ENCODE results near the gene HOXA3.

Gene HOXA3

DNA sequence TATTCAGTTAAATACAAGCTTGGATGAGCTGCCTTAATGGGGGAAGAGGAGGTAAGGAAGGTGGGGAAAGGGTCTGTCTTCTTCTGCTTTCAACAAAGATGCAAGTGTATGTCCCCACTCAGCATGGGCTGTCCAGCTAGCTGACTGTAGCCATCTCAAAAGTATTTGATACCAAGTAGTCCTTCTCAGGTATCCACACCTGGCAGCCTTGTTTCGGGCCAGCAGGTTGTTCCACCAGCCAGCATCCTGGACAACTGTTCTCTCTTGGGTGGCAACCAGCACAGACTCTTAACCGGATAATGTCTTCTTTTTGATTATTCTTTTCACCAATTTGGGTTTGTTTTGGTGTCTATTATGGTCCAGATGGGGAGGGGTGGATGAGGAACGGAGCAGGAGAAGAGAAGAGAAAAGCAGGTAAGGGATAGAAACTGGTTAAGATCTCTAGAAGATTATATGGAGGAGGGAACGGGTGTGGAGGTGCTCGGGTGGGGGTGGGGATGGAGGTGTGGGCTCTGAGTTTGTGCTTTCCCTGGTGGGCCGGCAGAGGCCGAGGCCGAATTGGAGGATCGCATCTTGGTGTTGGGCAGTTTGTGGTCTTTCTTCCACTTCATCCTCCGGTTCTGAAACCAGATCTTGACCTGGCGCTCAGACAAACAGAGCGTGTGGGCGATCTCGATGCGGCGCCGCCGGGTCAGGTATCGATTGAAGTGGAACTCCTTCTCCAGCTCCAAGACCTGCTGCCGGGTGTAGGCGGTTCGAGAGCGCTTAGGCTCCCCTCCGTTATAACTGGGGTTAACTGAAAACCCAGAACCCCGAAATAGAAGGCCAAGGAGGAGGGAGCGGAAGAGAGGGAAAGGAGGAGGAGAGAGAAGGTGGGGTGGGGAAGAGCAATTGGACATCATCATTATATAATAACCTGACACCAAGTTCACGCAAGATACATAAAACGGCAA, 23.3 kb downstream of the HOXA3 start:
- WGBS (ENCODE audit: extremely low coverage, insufficient coverage, low lambda C conversion rate) = no CpG with 5 or more reads among the region's 28 CpGs
- H3K4ac ChIP-seq (ENCODE audit: low read depth, low read length) = no peak overlapping the region
- no peak overlapping the region for H3K9ac ChIP-seq (ENCODE audit: low read length)
- no peak overlapping the region for H2BK15ac ChIP-seq (replicated peaks; ENCODE audit: low read depth)
- H2BK5ac ChIP-seq (ENCODE audit: low read length) = no peak overlapping the region
- no peak overlapping the region for H3K18ac ChIP-seq (ENCODE audit: low read length)
- peaks cover 90% of the 10 kb centered on the region for H3K27me3 ChIP-seq (ENCODE audit: insufficient read depth, low read length, poor library complexity)
- no peaks in the 10 kb centered on the region for H3K36me3 ChIP-seq (ENCODE audit: control insufficient read depth, insufficient read depth, low read length)
- no peak overlapping the region for H3K4me2 ChIP-seq (ENCODE audit: low read length)
- H3K4me1 ChIP-seq (ENCODE audit: control insufficient read depth, low read depth, low read length) = no peaks in the 10 kb centered on the region
- no peak overlapping the region for H3K4me3 ChIP-seq (ENCODE audit: low read length)
- no peaks in the 10 kb centered on the region for H3K79me1 ChIP-seq (ENCODE audit: low read length)
- no peaks in the 10 kb centered on the region for H3K79me2 ChIP-seq (ENCODE audit: control insufficient read depth, insufficient read depth, low read length)
- H4K5ac ChIP-seq (ENCODE audit: low read length) = no peak overlapping the region
- no peak overlapping the region for H3K23ac ChIP-seq (ENCODE audit: low read length)
- H3K27ac ChIP-seq (ENCODE audit: low read depth, low read length) = no peak overlapping the region
- no peak overlapping the region for H2AK5ac ChIP-seq (ENCODE audit: low read length)
- no peak for DNase-seq
- H4K8ac ChIP-seq (ENCODE audit: low read depth, low read length) = no peak overlapping the region
- no peak overlapping the region for H2BK120ac ChIP-seq (ENCODE audit: low read depth, low read length)
- no peak overlapping the region for H3K56ac ChIP-seq (ENCODE audit: low read length)

DNA sequence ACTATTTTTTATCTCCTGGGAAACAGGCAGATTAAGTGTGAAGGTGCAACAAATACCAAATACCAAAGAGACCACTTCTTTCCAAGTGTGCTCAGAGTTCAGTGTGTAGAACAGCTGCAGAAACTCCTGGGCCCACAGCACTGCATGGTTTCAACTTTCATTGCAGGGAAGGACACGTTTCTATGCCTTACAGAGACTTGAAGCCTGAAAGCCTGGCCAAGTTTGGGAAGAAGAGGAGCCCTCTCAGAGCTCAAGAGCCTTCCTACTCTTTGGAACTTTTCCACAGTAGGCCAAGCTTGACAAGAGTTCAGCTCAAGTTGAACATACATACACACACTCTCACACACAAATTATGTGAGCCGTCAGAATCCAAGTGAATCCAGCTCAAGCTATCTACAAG, 24.3 kb downstream of the HOXA3 start:
- Histone ChIP-seq H4K8ac (ENCODE audit: low read depth, low read length) (no peak overlapping the region), H3K4me1 (ENCODE audit: control insufficient read depth, low read depth, low read length) (no peaks in the 10 kb centered on the region), H3K4ac (ENCODE audit: low read depth, low read length) (no peak overlapping the region), H3K4me3 (ENCODE audit: low read length) (no peak overlapping the region), H3K79me1 (ENCODE audit: low read length) (no peaks in the 10 kb centered on the region), H2AK5ac (ENCODE audit: low read length) (no peak overlapping the region), H3K23ac (ENCODE audit: low read length) (no peak overlapping the region), H3K36me3 (ENCODE audit: control insufficient read depth, insufficient read depth, low read length) (no peaks in the 10 kb centered on the region), H3K27ac (ENCODE audit: low read depth, low read length) (no peak overlapping the region), H2BK120ac (ENCODE audit: low read depth, low read length) (no peak overlapping the region), H2BK15ac (replicated peaks; ENCODE audit: low read depth) (no peak overlapping the region), H4K5ac (ENCODE audit: low read length) (no peak overlapping the region), H3K27me3 (ENCODE audit: insufficient read depth, low read length, poor library complexity) (peaks cover 90% of the 10 kb centered on the region), H3K56ac (ENCODE audit: low read length) (no peak overlapping the region), H3K18ac (ENCODE audit: low read length) (no peak overlapping the region), H3K9ac (ENCODE audit: low read length) (no peak overlapping the region), H2BK5ac (ENCODE audit: low read length) (no peak overlapping the region), H3K4me2 (ENCODE audit: low read length) (no peak overlapping the region), H3K79me2 (ENCODE audit: control insufficient read depth, insufficient read depth, low read length) (no peaks in the 10 kb centered on the region)
- no peak for DNase-seq
- WGBS (ENCODE audit: extremely low coverage, insufficient coverage, low lambda C conversion rate) = no CpG with 5 or more reads among the region's 2 CpGs

DNA sequence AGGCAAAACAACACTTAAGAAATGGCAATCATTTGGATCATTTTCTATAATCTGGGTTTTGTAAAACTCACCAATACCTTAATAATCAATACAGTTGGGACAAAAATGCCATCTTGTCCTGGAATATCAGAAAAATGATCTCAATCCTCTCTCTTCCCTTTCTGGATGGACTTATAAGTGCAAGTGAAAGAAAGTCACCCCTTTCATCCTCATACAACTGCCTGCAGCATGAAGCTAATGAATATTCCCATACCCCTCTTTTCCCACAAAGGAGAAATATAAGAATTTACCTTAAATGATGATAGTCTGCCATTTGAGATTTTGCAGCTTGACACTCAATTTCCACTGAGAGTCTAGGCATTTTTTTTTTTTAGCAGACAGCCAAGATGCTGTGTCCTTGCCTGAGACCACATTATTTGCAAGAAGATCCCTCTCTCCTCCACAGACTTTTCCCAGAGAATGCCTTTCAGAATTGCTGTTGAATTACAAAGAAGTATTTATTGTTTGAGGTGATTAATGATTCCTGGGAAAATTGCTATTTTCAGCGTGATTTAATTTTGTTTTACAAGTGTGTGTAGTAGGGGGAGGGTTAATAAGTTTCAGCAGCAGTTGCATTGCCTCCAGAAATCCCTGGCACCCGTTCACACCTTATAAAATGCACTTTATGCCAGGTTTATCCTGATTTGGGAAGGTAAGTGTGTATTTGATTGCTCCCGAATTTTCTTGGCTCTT, 25.6 kb downstream of the HOXA3 start:
- no peak overlapping the region for H3K9ac ChIP-seq (ENCODE audit: low read length)
- H3K18ac ChIP-seq (ENCODE audit: low read length) = no peak overlapping the region
- H3K79me2 ChIP-seq (ENCODE audit: control insufficient read depth, insufficient read depth, low read length) = no peaks in the 10 kb centered on the region
- peaks cover 94% of the 10 kb centered on the region for H3K27me3 ChIP-seq (ENCODE audit: insufficient read depth, low read length, poor library complexity)
- no peak overlapping the region for H4K8ac ChIP-seq (ENCODE audit: low read depth, low read length)
- H3K4me3 ChIP-seq (ENCODE audit: low read length) = no peak overlapping the region
- 100% methylated on average over 1 of the region's 3 CpGs for WGBS (ENCODE audit: extremely low coverage, insufficient coverage, low lambda C conversion rate)
- DNase-seq = no peak
- no peaks in the 10 kb centered on the region for H3K36me3 ChIP-seq (ENCODE audit: control insufficient read depth, insufficient read depth, low read length)
- no peak overlapping the region for H3K4ac ChIP-seq (ENCODE audit: low read depth, low read length)
- no peak overlapping the region for H2BK5ac ChIP-seq (ENCODE audit: low read length)
- H3K27ac ChIP-seq (ENCODE audit: low read depth, low read length) = no peak overlapping the region
- no peak overlapping the region for H4K5ac ChIP-seq (ENCODE audit: low read length)
- H3K23ac ChIP-seq (ENCODE audit: low read length) = no peak overlapping the region
- no peak overlapping the region for H2AK5ac ChIP-seq (ENCODE audit: low read length)
- H3K4me2 ChIP-seq (ENCODE audit: low read length) = no peak overlapping the region
- no peaks in the 10 kb centered on the region for H3K79me1 ChIP-seq (ENCODE audit: low read length)
- no peak overlapping the region for H2BK120ac ChIP-seq (ENCODE audit: low read depth, low read length)
- no peaks in the 10 kb centered on the region for H3K4me1 ChIP-seq (ENCODE audit: control insufficient read depth, low read depth, low read length)
- no peak overlapping the region for H3K56ac ChIP-seq (ENCODE audit: low read length)
- H2BK15ac ChIP-seq (replicated peaks; ENCODE audit: low read depth) = no peak overlapping the region

DNA sequence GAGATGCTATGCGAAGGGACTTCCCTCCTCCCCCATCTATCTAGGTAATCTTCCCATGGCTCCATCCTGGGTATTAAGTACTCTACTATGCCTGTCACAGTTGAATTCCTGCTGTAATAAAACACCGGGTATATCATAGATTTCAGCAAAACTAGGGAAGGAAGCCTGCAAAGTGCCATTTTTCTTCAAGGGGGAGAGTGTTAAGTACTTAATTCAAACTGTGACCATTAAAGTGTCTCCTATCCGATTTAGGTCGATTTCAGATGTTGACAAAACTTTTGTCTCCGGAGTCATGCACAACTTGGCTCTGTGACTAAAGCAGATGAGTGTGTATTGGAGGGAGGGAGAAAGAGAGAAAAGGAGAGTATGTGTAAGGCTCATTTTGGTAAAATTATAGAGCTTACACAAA, 26.4 kb downstream of the HOXA3 start:
- Histone ChIP-seq H3K9ac (ENCODE audit: low read length) (no peak overlapping the region), H3K27ac (ENCODE audit: low read depth, low read length) (no peak overlapping the region), H3K4me1 (ENCODE audit: control insufficient read depth, low read depth, low read length) (no peaks in the 10 kb centered on the region), H2BK15ac (replicated peaks; ENCODE audit: low read depth) (no peak overlapping the region), H3K79me1 (ENCODE audit: low read length) (no peaks in the 10 kb centered on the region), H3K27me3 (ENCODE audit: insufficient read depth, low read length, poor library complexity) (peaks cover 94% of the 10 kb centered on the region), H3K4ac (ENCODE audit: low read depth, low read length) (no peak overlapping the region), H4K8ac (ENCODE audit: low read depth, low read length) (no peak overlapping the region), H2BK5ac (ENCODE audit: low read length) (no peak overlapping the region), H3K56ac (ENCODE audit: low read length) (no peak overlapping the region), H2AK5ac (ENCODE audit: low read length) (no peak overlapping the region), H3K79me2 (ENCODE audit: control insufficient read depth, insufficient read depth, low read length) (no peaks in the 10 kb centered on the region), H2BK120ac (ENCODE audit: low read depth, low read length) (no peak overlapping the region), H3K4me3 (ENCODE audit: low read length) (no peak overlapping the region), H3K18ac (ENCODE audit: low read length) (no peak overlapping the region), H3K36me3 (ENCODE audit: control insufficient read depth, insufficient read depth, low read length) (no peaks in the 10 kb centered on the region), H3K23ac (ENCODE audit: low read length) (no peak overlapping the region), H4K5ac (ENCODE audit: low read length) (no peak overlapping the region), H3K4me2 (ENCODE audit: low read length) (no peak overlapping the region)
- whole genome bisulfite sequencing (ENCODE audit: extremely low coverage, insufficient coverage, low lambda C conversion rate) = no CpG with 5 or more reads among the region's 5 CpGs
- DNase-seq = no peak

DNA sequence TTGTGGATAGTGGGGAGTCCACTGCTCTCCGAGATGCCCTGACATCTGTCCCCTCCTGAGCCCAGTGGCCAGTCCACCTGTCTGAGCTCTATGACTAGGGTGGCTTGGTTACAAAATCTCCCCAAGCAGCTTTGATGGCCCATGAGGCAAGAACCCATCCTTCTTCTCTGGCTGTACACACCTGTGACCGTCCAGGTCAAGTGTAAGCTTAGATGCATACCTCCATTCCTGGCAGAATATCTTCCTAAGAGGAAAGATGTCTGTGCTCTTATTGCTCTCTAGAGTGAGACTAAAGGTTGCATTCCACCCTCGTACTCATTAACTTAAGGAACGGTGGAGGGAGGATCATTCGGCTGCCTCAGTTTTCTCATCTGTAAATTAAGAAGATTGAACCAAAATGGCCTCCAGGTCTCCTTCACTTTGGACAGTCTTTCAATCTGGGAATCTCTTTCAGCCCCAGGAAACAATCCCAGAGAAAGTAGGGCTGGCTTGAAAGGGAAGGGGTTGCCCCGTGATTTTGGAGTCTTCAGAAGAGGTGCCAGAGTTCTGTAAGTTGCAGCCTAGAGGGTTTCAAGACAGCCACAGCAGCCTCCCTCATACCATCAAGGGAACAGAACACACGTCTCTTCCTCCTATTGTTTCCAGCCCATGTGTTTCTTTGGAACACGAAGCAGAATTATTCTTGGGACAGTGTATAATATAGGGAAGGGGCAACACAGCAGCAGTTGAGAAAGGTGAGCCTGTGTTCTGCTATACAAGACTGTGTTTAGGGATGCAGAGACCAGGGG, 27.3 kb downstream of the HOXA3 start:
- peaks cover 97% of the 10 kb centered on the region for H3K27me3 ChIP-seq (ENCODE audit: insufficient read depth, low read length, poor library complexity)
- no peak overlapping the region for H3K4me2 ChIP-seq (ENCODE audit: low read length)
- no peaks in the 10 kb centered on the region for H3K4me1 ChIP-seq (ENCODE audit: control insufficient read depth, low read depth, low read length)
- no peaks in the 10 kb centered on the region for H3K79me2 ChIP-seq (ENCODE audit: control insufficient read depth, insufficient read depth, low read length)
- no peaks in the 10 kb centered on the region for H3K36me3 ChIP-seq (ENCODE audit: control insufficient read depth, insufficient read depth, low read length)
- no peak overlapping the region for H3K4ac ChIP-seq (ENCODE audit: low read depth, low read length)
- no peak overlapping the region for H2BK15ac ChIP-seq (replicated peaks; ENCODE audit: low read depth)
- H2BK5ac ChIP-seq (ENCODE audit: low read length) = no peak overlapping the region
- no peak overlapping the region for H3K9ac ChIP-seq (ENCODE audit: low read length)
- no peak overlapping the region for H3K4me3 ChIP-seq (ENCODE audit: low read length)
- H2AK5ac ChIP-seq (ENCODE audit: low read length) = no peak overlapping the region
- DNase-seq = no peak
- no peak overlapping the region for H4K5ac ChIP-seq (ENCODE audit: low read length)
- H3K18ac ChIP-seq (ENCODE audit: low read length) = no peak overlapping the region
- no CpG with 5 or more reads among the region's 8 CpGs for WGBS (ENCODE audit: extremely low coverage, insufficient coverage, low lambda C conversion rate)
- H3K56ac ChIP-seq (ENCODE audit: low read length) = no peak overlapping the region
- no peak overlapping the region for H3K23ac ChIP-seq (ENCODE audit: low read length)
- no peaks in the 10 kb centered on the region for H3K79me1 ChIP-seq (ENCODE audit: low read length)
- H2BK120ac ChIP-seq (ENCODE audit: low read depth, low read length) = no peak overlapping the region
- H4K8ac ChIP-seq (ENCODE audit: low read depth, low read length) = no peak overlapping the region
- H3K27ac ChIP-seq (ENCODE audit: low read depth, low read length) = no peak overlapping the region

Measured in mesendoderm (in vitro differentiated cells).